ENCODE results near the gene TMEM126B. TPM values are rescaled to one million over a fixed set of nuclear protein-coding genes. Genes with fewer than 3 reads are reported as not detected.
A peak's percentile ranks its signal among the peaks of the same experiment; 100 is the strongest.

Gene TMEM126B
- total and polyA plus RNA-seq, 10 of the 15 experiments (the other 5 are each of a cell fraction or from before 2014, with no cell fraction given), result 36.9 to 117 (median 70.3) TPM

DNA sequence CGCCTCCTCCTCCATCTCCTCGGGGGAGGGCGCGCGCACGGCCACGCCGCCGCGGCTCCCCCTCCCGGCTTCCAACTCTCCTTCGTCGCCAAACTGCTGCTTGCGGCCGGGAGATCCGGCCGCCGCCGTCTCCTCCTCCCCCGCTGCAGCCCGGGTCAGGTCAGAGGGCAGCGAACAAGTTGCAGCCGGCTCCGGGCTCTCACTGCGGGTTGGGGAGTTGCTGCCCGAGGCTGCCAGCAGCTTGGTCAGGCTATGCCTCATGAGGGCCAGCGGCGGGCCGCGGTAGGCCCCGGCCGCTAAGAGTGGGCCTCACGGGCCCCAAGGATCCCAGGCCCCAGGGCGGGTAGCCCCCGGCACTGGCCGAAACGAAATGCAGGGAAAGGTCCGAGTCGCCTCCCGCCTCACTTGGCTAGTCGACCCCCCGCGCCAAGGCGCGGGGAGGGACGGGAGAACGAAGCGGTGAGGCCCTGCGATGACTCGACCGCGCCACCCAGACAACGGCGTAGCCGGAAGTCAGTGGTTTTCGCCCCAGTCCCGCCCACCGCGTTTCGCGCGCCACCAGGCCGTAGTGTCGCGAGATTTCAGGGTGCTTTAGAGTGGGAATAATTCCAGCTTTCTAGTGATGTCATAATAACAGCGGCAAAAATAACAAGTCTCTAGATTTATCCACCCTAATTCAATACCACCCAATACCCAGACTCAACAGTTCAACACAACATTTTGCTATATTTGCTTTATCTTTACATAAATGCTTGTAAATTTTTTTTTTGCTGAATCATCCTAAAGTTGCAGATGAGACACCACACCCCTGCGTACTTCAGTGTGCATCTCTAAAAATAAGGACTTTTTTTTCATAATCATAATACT is 36.5 kb downstream of the TMEM126B start, which contains the start of gene CREBZF (continued):
- peak; percentile 29; the same call in 1 of the 2 replicates for TF ChIP-seq TCF3 (IDR thresholded peaks at IDR 0.05; ENCODE audit: borderline replicate concordance, insufficient read depth, low read depth, low read length)
- peak; percentile 94 for TF ChIP-seq POLR2AphosphoS5 (IDR thresholded peaks at IDR 0.05; ENCODE audit: low read length)
- TF ChIP-seq SREBF1 (IDR thresholded peaks at IDR 0.05; ENCODE audit: low read length), result no peak
- TF ChIP-seq, protein P1, sequence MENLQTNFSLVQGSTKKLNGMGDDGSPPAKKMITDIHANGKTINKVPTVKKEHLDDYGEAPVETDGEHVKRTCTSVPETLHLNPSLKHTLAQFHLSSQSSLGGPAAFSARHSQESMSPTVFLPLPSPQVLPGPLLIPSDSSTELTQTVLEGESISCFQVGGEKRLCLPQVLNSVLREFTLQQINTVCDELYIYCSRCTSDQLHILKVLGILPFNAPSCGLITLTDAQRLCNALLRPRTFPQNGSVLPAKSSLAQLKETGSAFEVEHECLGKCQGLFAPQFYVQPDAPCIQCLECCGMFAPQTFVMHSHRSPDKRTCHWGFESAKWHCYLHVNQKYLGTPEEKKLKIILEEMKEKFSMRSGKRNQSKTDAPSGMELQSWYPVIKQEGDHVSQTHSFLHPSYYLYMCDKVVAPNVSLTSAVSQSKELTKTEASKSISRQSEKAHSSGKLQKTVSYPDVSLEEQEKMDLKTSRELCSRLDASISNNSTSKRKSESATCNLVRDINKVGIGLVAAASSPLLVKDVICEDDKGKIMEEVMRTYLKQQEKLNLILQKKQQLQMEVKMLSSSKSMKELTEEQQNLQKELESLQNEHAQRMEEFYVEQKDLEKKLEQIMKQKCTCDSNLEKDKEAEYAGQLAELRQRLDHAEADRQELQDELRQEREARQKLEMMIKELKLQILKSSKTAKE (IDR thresholded peaks at IDR 0.05; ENCODE audit: low read depth, poor library complexity, severe bottlenecking), result no peak
- no peak for TF ChIP-seq CHD4 (IDR thresholded peaks at IDR 0.05)
- peak; percentile 20; the same call in 1 of the 2 replicates for TF ChIP-seq FOXM1 (IDR thresholded peaks at IDR 0.05; ENCODE audit: low read depth, low read length)
- no peak for TF ChIP-seq TCF7 (IDR thresholded peaks at IDR 0.05; ENCODE audit: borderline replicate concordance)
- no peak for TF ChIP-seq NR2C2 (IDR thresholded peaks at IDR 0.05; ENCODE audit: borderline replicate concordance, control insufficient read depth, insufficient read length, low read depth)
- no peak for TF ChIP-seq RFX5 (IDR thresholded peaks at IDR 0.05; ENCODE audit: low read depth, low read length)
- TF ChIP-seq, protein P2, sequence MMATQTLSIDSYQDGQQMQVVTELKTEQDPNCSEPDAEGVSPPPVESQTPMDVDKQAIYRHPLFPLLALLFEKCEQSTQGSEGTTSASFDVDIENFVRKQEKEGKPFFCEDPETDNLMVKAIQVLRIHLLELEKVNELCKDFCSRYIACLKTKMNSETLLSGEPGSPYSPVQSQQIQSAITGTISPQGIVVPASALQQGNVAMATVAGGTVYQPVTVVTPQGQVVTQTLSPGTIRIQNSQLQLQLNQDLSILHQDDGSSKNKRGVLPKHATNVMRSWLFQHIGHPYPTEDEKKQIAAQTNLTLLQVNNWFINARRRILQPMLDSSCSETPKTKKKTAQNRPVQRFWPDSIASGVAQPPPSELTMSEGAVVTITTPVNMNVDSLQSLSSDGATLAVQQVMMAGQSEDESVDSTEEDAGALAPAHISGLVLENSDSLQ (IDR thresholded peaks at IDR 0.05), result no peak
- TF ChIP-seq SRF (IDR thresholded peaks at IDR 0.05; ENCODE audit: low read depth in 2 of 2, low read length in 2 of 2), result no peak
- peak; percentile 97 for TF ChIP-seq ATF7 (IDR thresholded peaks at IDR 0.05; ENCODE audit: low read depth)
- no peak for TF ChIP-seq KDM1A (IDR thresholded peaks at IDR 0.05; ENCODE audit: borderline replicate concordance)
- TF ChIP-seq ZNF207 (IDR thresholded peaks at IDR 0.05; ENCODE audit: borderline replicate concordance), result peak; percentile 35; the same call in 1 of the 2 replicates
- TF ChIP-seq, protein P3, sequence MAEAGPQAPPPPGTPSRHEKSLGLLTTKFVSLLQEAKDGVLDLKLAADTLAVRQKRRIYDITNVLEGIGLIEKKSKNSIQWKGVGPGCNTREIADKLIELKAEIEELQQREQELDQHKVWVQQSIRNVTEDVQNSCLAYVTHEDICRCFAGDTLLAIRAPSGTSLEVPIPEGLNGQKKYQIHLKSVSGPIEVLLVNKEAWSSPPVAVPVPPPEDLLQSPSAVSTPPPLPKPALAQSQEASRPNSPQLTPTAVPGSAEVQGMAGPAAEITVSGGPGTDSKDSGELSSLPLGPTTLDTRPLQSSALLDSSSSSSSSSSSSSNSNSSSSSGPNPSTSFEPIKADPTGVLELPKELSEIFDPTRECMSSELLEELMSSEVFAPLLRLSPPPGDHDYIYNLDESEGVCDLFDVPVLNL (IDR thresholded peaks at IDR 0.05; ENCODE audit: low read depth, low read length), result peak; percentile 74
- TF ChIP-seq, protein P4, sequence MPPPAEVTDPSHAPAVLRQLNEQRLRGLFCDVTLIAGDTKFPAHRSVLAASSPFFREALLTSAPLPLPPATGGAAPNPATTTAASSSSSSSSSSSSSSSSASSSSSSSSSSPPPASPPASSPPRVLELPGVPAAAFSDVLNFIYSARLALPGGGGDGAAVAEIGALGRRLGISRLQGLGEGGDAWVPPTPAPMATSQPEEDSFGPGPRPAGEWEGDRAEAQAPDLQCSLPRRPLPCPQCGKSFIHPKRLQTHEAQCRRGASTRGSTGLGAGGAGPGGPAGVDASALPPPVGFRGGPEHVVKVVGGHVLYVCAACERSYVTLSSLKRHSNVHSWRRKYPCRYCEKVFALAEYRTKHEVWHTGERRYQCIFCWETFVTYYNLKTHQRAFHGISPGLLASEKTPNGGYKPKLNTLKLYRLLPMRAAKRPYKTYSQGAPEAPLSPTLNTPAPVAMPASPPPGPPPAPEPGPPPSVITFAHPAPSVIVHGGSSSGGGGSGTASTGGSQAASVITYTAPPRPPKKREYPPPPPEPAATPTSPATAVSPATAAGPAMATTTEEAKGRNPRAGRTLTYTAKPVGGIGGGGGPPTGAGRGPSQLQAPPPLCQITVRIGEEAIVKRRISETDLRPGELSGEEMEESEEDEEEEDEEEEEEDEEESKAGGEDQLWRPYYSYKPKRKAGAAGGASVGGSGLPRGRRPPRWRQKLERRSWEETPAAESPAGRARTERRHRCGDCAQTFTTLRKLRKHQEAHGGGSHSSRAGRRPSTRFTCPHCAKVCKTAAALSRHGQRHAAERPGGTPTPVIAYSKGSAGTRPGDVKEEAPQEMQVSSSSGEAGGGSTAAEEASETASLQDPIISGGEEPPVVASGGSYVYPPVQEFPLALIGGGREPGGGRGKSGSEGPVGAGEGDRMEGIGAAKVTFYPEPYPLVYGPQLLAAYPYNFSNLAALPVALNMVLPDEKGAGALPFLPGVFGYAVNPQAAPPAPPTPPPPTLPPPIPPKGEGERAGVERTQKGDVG (CRISPR knock-in tag; IDR thresholded peaks at IDR 0.05), result no peak
- 0 out of 2 replicates have a peak, but pooled peaks have one; percentile 3 for TF ChIP-seq BCL11A (IDR thresholded peaks at IDR 0.05; ENCODE audit: low read depth, low read length)
- 0 out of 4 replicates have a peak, but pooled peaks of 1 of the 2 experiments have one; percentile 15 for TF ChIP-seq ETV6 (conservative IDR thresholded peaks at IDR 0.05 in 1 of 2, IDR thresholded peaks at IDR 0.05 in 1 of 2; ENCODE audit: borderline replicate concordance in 1 of 2, low read depth in 1 of 2)
- TF ChIP-seq TBL1XR1 (IDR thresholded peaks at IDR 0.05; ENCODE audit: low read depth, low read length), result no peak

All from GM12878 (cell line).